GM18951 (cell line): ENCODE results near the gene TNFRSF17.

Experiments used
- POLR2A ChIP-seq: IDR thresholded peaks from 4 replicates; pipeline ENCODE4 v1.6.1; 2011; ENCODE audit warnings: mild to moderate bottlenecking; ENCODE audit not compliant: insufficient read length, insufficient read depth; ENCODE audit errors: extremely low read depth
- in situ Hi-C: fragments of 300-500 bp; cut with MboI; formaldehyde crosslinking; loops from one replicate; pipeline ENCODE4 v1.12.0; 2022; ENCODE audit warnings: low sequenced_read_pairs, mixed read lengths, inconsistent platforms; ENCODE audit not compliant: unreplicated experiment

TNFRSF17 gene

GRCh38 chr16:12000032-12000431 lies 35.0 kb downstream of the TNFRSF17 start:
- in situ Hi-C loops = no loop called here
- TF ChIP-seq POLR2A = no peak

- in situ Hi-C loops = no loop called here
- no peak for TF ChIP-seq POLR2A
Observed at GRCh38 chr16:12002447-12003006, 37.5 kb downstream of the TNFRSF17 start.

GRCh38 chr16:12006637-12007036 lies 41.6 kb downstream of the TNFRSF17 start:
- in situ Hi-C loops = no loop called here
- TF ChIP-seq POLR2A = no peak

GRCh38 chr16:12009462-12009861 lies 44.5 kb downstream of the TNFRSF17 start:
- in situ Hi-C loops = no loop called here
- no peak for TF ChIP-seq POLR2A

GRCh38 chr16:12009922-12010321 lies 44.9 kb downstream of the TNFRSF17 start:
- TF ChIP-seq POLR2A = no peak
- in situ Hi-C loops = no loop called here

GRCh38 chr16:12010388-12011251 lies 45.6 kb downstream of the TNFRSF17 start:
- no peak for TF ChIP-seq POLR2A
- in situ Hi-C loops = no loop called here

- TF ChIP-seq POLR2A = no peak
- in situ Hi-C loops = no loop called here
Observed at GRCh38 chr16:12011565-12011964, 46.6 kb downstream of the TNFRSF17 start.

- TF ChIP-seq POLR2A = no peak
- in situ Hi-C loops = no loop called here
Observed at GRCh38 chr16:12016291-12016947, 51.4 kb downstream of the TNFRSF17 start.

GRCh38 chr16:12017558-12017957 lies 52.5 kb downstream of the TNFRSF17 start:
- no peak for TF ChIP-seq POLR2A
- in situ Hi-C loops = no loop called here
